ENCODE data around the gene GLP2R.

GRCh38 chr17:9934331-9934730 is 108.6 kb downstream of the GLP2R start:
- TF ChIP-seq POLR2AphosphoS5 (IDR thresholded peaks at IDR 0.05; ENCODE audit: borderline replicate concordance, low read depth, low read length) = no peak
- TF ChIP-seq EZH2 (IDR thresholded peaks at IDR 0.05) = no peak
- TF ChIP-seq FOXP2 (optimal IDR thresholded peaks at IDR 0.05; ENCODE audit: control extremely low read depth, extremely low read length, insufficient read depth) = no peak

Measured in SK-N-MC (cell line).